ENCODE measurements around the gene ICA1. TPM values are rescaled to one million over a fixed set of nuclear protein-coding genes. Genes with fewer than 3 reads are reported as not detected.

ICA1 gene
- total RNA-seq, 6 experiments from 2014 or later = not detected

DNA sequence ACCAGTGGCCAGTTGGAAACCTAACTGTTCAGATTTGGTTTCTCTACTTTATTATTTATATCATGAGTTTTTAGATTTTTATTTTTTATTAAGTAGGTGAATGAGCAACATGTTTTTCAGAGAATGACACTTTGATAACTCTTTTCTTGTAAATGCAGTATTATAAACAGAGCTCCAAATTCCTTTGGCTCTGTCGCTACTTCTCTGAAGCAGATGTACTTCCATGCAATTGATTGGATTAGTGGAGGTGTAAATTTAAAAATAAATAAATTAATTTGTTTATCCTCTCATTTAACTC lies 34.3 kb upstream of the ICA1 start:
- H3K9me3 Mint-ChIP-seq = no peaks in the 10 kb centered on the region
- TF ChIP-seq, protein P1, sequence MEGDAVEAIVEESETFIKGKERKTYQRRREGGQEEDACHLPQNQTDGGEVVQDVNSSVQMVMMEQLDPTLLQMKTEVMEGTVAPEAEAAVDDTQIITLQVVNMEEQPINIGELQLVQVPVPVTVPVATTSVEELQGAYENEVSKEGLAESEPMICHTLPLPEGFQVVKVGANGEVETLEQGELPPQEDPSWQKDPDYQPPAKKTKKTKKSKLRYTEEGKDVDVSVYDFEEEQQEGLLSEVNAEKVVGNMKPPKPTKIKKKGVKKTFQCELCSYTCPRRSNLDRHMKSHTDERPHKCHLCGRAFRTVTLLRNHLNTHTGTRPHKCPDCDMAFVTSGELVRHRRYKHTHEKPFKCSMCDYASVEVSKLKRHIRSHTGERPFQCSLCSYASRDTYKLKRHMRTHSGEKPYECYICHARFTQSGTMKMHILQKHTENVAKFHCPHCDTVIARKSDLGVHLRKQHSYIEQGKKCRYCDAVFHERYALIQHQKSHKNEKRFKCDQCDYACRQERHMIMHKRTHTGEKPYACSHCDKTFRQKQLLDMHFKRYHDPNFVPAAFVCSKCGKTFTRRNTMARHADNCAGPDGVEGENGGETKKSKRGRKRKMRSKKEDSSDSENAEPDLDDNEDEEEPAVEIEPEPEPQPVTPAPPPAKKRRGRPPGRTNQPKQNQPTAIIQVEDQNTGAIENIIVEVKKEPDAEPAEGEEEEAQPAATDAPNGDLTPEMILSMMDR (IDR thresholded peaks at IDR 0.05) = peak; percentile 6; the same call in 1 of the 2 replicates
- peaks cover 2% of the 10 kb centered on the region; the same call in 1 of the 2 replicates for H3K27me3 Mint-ChIP-seq (ENCODE audit: insufficient read depth)
- no peaks in the 10 kb centered on the region for H3K36me3 Mint-ChIP-seq (ENCODE audit: low read depth)
- no peak overlapping the region for H3K27ac Mint-ChIP-seq
- H3K4me1 Mint-ChIP-seq (ENCODE audit: low read depth) = peaks cover 15% of the 10 kb centered on the region; the same call in 1 of the 2 replicates
- DNase-seq = no peak
- H3K4me3 Mint-ChIP-seq = no peak overlapping the region

DNA sequence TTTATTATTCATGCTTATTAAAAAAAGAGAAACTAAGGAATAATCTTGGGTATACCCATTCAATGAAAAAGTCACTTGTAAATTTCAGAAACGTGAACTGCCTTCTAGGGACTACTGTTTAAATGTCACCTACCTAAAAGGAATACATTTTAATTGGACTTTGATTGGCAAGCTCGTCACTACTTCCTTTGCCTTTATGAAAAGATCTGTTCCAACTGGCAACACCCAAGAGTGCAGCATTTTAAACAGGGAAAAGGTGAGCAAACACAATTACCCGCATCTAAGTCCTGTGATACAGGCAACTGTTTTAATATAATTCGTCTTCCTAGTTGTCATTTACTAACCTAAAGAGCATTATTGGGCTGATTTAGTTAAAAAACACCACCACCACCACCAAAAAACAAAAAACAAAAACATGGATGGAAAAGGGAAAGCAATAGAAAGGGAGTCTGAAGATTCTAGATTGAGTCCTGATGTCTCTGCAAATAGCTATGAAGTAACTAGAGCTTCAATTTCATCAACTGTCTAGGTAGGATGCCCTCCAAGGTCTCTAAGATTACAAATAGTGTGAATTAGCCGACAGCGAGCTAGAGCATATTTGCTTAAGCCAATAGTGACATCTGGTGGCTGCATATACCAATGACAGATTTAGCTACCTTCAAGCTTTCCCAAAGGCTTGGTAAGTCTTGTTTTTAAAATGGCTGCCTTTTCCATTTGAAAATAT lies 33.8 kb upstream of the ICA1 start:
- TF ChIP-seq, protein P1 (IDR thresholded peaks at IDR 0.05) = peak; percentile 88
- Mint-ChIP-seq H3K36me3 (ENCODE audit: low read depth) (no peaks in the 10 kb centered on the region), H3K4me3 (peak overlapping the region; percentile 24), H3K4me1 (ENCODE audit: low read depth) (peaks cover 15% of the 10 kb centered on the region; the same call in 1 of the 2 replicates), H3K27me3 (ENCODE audit: insufficient read depth) (peaks cover 2% of the 10 kb centered on the region), H3K27ac (no peak overlapping the region), H3K9me3 (no peaks in the 10 kb centered on the region)
- DNase-seq = peak; percentile 81

DNA sequence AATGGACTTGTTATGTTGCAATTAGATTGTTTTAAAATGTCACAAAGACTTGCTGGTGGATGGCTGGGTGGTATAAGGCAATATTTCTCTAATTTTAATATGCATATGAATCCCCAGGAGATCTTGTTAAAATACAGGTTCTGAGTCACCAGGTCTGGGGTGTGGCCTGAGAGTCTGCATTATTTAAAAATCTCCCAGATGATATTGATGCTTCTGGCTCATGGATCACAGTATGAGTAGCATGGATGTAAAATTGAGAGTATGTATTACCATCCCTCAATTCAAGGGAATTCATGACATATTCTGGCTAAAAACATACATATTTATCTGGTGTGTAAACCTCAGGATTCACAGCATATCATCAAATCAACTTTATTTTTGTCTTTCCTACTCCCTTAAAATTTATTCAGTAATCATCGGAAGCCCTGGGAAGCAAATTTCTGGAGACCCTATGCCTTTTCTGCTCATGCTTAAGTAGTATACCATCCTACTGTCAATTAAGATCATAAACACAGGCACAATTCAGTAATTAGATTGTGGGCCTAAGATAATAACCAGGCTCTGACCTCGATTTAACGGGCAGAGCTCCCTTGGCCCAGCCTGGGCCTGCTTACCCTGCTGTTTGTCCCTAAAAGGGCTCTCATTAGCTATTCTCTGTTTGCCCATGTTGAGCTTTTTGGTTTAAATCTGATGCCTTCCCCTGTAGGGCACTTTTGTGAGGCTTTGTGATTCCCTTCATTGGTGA lies 29.6 kb upstream of the ICA1 start:
- Mint-ChIP-seq H3K9me3 (no peaks in the 10 kb centered on the region), H3K4me1 (ENCODE audit: low read depth) (peaks cover 12% of the 10 kb centered on the region; the same call in 1 of the 2 replicates), H3K27me3 (ENCODE audit: insufficient read depth) (peaks cover 2% of the 10 kb centered on the region), H3K36me3 (ENCODE audit: low read depth) (no peaks in the 10 kb centered on the region), H3K27ac (no peak overlapping the region), H3K4me3 (no peak overlapping the region)
- TF ChIP-seq, protein P1 (IDR thresholded peaks at IDR 0.05) = no peak
- DNase-seq = no peak

DNA sequence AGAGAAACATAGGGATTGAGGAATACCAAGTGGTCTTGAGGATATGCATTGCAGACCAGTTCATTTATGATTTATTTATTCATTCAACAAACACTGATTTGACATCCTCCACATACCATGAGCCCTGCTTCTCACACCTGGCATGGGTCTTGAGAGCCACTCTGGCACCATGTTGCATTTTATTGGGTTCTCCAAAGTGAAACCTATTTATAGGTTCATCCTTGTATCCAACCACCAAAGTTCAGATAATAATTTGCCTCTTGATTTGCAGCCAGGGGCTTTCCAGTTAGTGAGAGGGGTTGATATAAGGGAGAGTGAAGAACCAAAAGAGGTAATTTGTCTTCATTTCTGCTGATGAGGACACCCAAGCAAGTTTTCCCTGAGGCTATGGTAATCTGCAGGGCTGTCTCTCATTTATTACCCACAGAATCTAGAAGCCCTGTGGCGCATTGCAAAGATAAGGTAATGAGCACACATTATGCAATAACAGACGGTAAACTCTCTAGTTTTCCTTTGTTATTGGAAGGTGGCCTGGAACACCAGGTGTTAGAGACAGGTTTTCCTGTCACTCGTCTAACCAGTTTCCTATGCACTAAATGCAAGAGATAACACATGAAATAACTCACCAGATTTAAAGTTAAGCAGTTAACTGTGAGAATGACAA lies 28.8 kb upstream of the ICA1 start:
- Mint-ChIP-seq H3K27me3 (ENCODE audit: insufficient read depth) (peaks cover 2% of the 10 kb centered on the region), H3K9me3 (no peaks in the 10 kb centered on the region), H3K4me1 (ENCODE audit: low read depth) (peaks cover 8% of the 10 kb centered on the region; the same call in 1 of the 2 replicates), H3K27ac (no peak overlapping the region), H3K4me3 (no peak overlapping the region), H3K36me3 (ENCODE audit: low read depth) (no peaks in the 10 kb centered on the region)
- TF ChIP-seq, protein P1 (IDR thresholded peaks at IDR 0.05) = no peak
- DNase-seq = no peak

DNA sequence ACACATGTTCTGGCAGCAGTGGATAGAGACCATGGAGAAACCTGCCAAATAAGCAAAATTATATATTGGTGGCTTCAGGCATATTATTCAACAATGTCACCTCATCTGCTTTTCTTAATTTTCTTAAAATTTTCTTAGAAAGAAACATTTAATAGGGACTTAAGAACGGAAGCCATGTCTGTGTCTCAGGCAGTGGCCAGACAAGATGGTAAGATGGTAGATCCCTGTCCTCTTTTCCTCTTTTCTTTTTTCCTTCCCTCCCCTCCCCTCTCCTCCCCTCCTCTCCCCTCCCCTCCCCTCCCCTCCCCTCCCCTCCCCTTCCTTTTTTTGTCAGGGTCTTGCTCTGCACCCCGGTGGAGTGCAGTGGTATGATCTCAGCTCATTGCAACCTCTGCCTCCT lies 24.2 kb upstream of the ICA1 start:
- Mint-ChIP-seq H3K27ac (no peak overlapping the region), H3K4me3 (no peak overlapping the region), H3K9me3 (no peaks in the 10 kb centered on the region), H3K4me1 (ENCODE audit: low read depth) (no peaks in the 10 kb centered on the region), H3K36me3 (ENCODE audit: low read depth) (no peaks in the 10 kb centered on the region), H3K27me3 (ENCODE audit: insufficient read depth) (no peaks in the 10 kb centered on the region; the same call in 1 of the 2 replicates)
- no peak for DNase-seq
- TF ChIP-seq, protein P1 (IDR thresholded peaks at IDR 0.05) = no peak
